Activated CD4-positive, alpha-beta T cell treated with anti-CD3 and anti-CD28 coated beads for 36 hours (primary cell): ENCODE data around the gene ADAMTS5. TPM values are rescaled to one million over a fixed set of nuclear protein-coding genes. Genes with fewer than 3 reads are reported as not detected.

ENCODE experiments used
- ATAC-seq: fragments of 200-7000 bp; cut with Tn5 transposase; one replicate; pipeline ENCODE4 v1.10.0; 2021; ENCODE audit warnings: mild to moderate bottlenecking, moderate library complexity
- CTCF ChIA-PET: fragments of 350-600 bp; sonication (Branson Sonifier 250); formaldehyde crosslinking; loops from one replicate; lab custom pipeline; 2021; ENCODE audit warnings: antibody characterized with exemption; lab: Charles Lee
- POLR2A ChIA-PET: fragments of 350-600 bp; sonication (Branson Sonifier 250); formaldehyde crosslinking; loops from one replicate; lab custom pipeline; 2021; ENCODE audit warnings: antibody characterized with exemption, inconsistent platforms; lab: Charles Lee
- DNase-seq: peaks from one replicate; pipeline ENCODE4 v3.0.0-alpha.2; 2020
- H3K27ac Mint-ChIP-seq: one replicate; pipeline ENCODE4 v1.8.0; 2021; ENCODE audit warnings: mixed read lengths
- H3K27me3 Mint-ChIP-seq: one replicate; pipeline ENCODE4 v1.8.0; 2021; ENCODE audit warnings: mixed read lengths
- H3K36me3 Mint-ChIP-seq: one replicate; pipeline ENCODE4 v1.8.0; 2021; ENCODE audit warnings: low read depth, mixed read lengths
- H3K4me1 Mint-ChIP-seq: one replicate; pipeline ENCODE4 v1.8.0; 2021; ENCODE audit warnings: mixed read lengths
- H3K4me3 Mint-ChIP-seq: one replicate; pipeline ENCODE4 v1.8.0; 2021; ENCODE audit warnings: mild to moderate bottlenecking, moderate library complexity, mixed read lengths
- H3K9me3 Mint-ChIP-seq: one replicate; pipeline ENCODE4 v1.8.0; 2021; ENCODE audit warnings: low read depth, mixed read lengths
- intact Hi-C, 2 experiments: fragments of 100-400 bp; cut with DNase I in 1 of 2; cut with micrococcal nuclease in 1 of 2; formaldehyde crosslinking; loops; one replicate each; pipeline versions ENCODE4 v1.14.2 to v1.15.1; 2022 to 2024; cut with DNase I, micrococcal nuclease
- total RNA-seq, 2 experiments: library from RNA; stranded (reverse); gene quantifications; one replicate each; pipeline ENCODE4 v1.2.3, GENCODE V29; 2021

ADAMTS5 gene
- not detected for total RNA-seq

DNA sequence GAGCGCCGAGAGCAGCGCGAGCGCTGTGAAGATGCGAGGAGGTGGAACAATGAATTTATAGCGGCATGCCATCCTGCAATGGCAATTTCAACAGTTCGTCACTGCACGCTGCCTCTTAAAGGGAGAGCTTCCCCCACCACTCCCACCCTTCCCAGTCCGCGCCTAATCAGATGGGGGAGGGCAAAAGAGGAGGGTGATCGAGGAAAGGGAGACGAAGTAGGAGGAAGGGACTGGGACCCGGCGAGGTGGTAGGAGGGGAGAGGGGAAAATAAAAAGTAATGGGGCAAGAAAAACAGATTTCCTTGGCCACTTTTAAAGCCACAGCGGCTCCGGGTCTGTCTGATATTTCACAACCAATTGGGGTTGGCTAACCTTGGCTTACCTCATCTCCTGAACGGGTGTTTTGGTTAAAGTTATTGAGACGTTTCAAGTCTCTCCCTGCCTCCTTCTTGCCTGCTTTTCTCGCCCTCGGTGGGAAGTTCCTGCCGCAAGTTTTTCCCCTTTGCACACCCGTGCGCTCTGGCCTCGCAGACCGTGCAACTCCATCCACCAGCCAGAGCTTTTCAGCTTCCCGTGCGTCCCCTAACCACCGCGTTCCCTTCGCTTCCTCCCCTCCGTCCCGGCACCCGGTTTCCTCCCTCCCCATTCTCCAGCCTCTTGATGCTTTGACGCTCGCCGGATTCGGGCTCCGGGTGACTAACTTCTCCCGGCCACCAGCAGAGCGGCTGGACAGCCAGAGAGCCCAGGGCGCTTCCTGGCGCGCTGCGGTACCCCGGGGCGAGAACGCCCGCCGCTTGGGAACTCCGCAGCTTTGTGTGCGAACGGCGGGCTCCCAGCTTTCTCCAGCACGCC, at the start of gene ADAMTS5:
ADAMTS5 (minus strand) TSS at position 27 of the 852 bp plus-strand sequence. CDS start 697 bp downstream, outside the sequence.
- ChIA-PET POLR2A (no interaction called here), CTCF (interaction anchor here (0.6 kb wide), 1 partner anchor 799 kb away, joined by 3 read pairs; no protein-coding TSS in a partner anchor)
- ATAC-seq (no peak), DNase-seq (peak; percentile 6)
- intact Hi-C loops, result loop anchor here in 1 of 2 experiments (5.0 kb wide), 1 partner anchor 120 kb away; the partner anchor contains the start of gene ADAMTS1
- Mint-ChIP-seq H3K27me3 (peaks cover 43% of the 10 kb centered on the region), H3K4me1 (peaks cover 3% of the 10 kb centered on the region), H3K4me3 (no peak within 1 kb of the TSS), H3K36me3 (no peaks in the 10 kb centered on the region), H3K27ac (no peak within 1 kb of the TSS), H3K9me3 (no peaks in the 10 kb centered on the region)

DNA sequence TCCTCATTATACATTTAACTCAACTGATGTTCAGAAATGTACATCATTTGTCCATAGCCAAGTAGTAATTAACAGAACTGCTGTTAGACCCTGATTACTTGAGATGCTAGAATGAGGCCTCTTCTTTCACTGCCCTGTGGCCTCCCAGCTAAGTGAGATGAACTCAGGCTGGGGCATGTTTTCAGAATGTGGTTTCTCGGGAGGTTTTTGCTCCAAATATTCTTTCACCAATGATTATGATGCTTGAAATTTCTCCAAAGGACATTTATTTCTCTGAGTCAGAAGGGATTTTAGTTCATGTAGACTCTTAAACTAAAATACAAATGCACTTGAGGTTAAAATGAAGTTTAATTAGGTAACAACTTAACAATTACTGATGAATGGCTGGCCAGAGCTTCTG, 34.6 kb upstream of the ADAMTS5 start:
- ATAC-seq (no peak), DNase-seq (no peak)
- Mint-ChIP-seq H3K4me3 (no peak overlapping the region), H3K36me3 (no peaks in the 10 kb centered on the region), H3K9me3 (no peaks in the 10 kb centered on the region), H3K4me1 (no peaks in the 10 kb centered on the region), H3K27me3 (no peaks in the 10 kb centered on the region), H3K27ac (no peak overlapping the region)
- CTCF ChIA-PET, result no interaction called here
- POLR2A ChIA-PET, result no interaction called here
- intact Hi-C loops, result no loop called here

DNA sequence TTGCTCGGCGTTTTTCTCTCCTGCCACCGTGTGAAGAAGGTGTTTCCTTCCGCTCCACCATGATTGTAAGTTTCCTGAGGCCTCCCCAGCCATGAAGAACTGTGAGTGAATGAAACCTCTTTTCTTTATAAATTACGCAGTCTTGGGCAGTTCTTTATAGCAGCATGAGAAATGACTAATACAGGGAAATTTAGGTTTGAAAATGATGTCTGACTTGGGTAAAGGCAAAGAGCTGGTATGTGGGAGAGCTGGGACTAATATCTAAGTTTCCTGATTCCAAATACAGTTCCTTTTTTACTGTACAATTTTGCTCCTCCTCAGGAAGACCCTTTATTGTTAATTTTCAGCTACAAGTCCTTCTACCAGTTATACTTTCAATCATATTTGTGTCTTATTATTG, 16.7 kb upstream of the ADAMTS5 start:
- H3K4me3 Mint-ChIP-seq, result no peak overlapping the region
- DNase-seq, result no peak
- H3K4me1 Mint-ChIP-seq, result no peaks in the 10 kb centered on the region
- H3K27me3 Mint-ChIP-seq, result no peaks in the 10 kb centered on the region
- CTCF ChIA-PET, result no interaction called here
- POLR2A ChIA-PET, result no interaction called here
- ATAC-seq, result no peak
- intact Hi-C loops, result no loop called here
- no peaks in the 10 kb centered on the region for H3K36me3 Mint-ChIP-seq
- peaks cover 4% of the 10 kb centered on the region for H3K9me3 Mint-ChIP-seq
- no peak overlapping the region for H3K27ac Mint-ChIP-seq

DNA sequence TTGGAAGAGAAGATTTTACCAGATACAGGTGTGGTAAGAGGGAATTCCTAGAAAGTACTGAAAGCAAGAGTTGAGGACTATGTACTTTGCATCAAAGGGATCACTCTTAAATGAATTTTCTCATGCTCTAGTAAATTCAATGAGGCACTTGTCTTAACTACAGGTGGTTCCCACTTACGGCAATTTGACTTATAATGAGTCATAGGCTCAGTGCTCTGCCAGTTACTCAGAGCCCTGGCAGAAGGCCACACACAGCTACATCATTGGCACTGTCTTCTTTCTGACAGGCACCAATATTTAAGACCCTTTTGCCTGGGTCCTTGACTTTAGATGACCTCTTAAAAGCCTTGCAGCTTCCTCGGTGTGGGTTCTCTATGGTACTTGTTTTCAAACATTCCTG, 15.9 kb upstream of the ADAMTS5 start:
- H3K27me3 Mint-ChIP-seq, result no peaks in the 10 kb centered on the region
- H3K27ac Mint-ChIP-seq, result no peak overlapping the region

DNA sequence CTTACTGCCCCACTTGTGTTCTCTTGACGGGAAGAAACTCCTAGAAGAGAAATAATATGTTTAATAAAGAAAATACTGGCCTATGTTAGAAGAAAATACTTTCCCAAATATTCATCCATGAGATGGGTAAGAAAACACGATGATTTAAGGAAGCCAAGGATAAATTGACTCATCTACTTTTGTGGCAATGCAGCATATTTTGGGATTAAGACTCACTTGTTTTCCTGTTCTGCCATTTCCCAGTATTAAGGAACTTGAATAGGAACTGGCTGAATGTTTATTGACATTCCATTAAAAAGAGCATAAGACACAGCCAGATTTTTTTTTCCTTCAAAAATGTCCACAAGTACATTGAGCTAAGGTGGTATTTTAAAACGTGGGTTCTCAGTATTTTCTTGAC, 10.9 kb upstream of the ADAMTS5 start:
- ChIA-PET POLR2A (no interaction called here), CTCF (no interaction called here)
- Mint-ChIP-seq H3K9me3 (peaks cover 4% of the 10 kb centered on the region), H3K4me1 (no peaks in the 10 kb centered on the region), H3K27me3 (peaks cover 5% of the 10 kb centered on the region), H3K27ac (no peak overlapping the region), H3K4me3 (no peak overlapping the region), H3K36me3 (no peaks in the 10 kb centered on the region)
- intact Hi-C loops, result no loop called here
- no peak for DNase-seq
- ATAC-seq, result no peak

More for the DNA sequence above, 15.9 kb upstream of the ADAMTS5 start:
- Mint-ChIP-seq H3K4me1 (no peaks in the 10 kb centered on the region), H3K36me3 (no peaks in the 10 kb centered on the region), H3K9me3 (peaks cover 4% of the 10 kb centered on the region), H3K4me3 (no peak overlapping the region)
- ChIA-PET POLR2A (no interaction called here), CTCF (no interaction called here)
- DNase-seq (no peak), ATAC-seq (no peak)
- intact Hi-C loops, result no loop called here

DNA sequence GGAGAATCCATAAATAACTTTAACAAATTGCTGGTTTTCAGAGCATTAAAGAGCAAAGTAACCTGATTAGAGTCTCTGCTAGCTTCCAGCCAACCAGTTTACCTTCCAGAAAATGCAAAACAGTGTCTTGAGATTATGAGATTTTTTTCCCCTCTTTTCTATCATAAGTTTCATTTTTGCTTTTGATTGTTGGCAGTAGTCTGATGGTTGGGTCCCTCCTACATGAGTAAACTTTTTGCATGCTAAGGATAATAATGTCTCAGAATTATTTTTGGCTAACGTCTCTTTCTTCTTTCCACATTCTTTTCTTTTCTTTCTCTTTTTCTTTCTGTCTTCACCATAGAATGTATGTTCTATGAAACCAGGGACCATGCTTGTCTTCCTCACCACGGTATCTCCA, 6.3 kb upstream of the ADAMTS5 start:
- ChIA-PET CTCF (no interaction called here), POLR2A (no interaction called here)
- H3K27me3 Mint-ChIP-seq, result peaks cover 14% of the 10 kb centered on the region
- no peak overlapping the region for H3K4me3 Mint-ChIP-seq
- H3K36me3 Mint-ChIP-seq, result no peaks in the 10 kb centered on the region
- intact Hi-C loops, result no loop called here
- no peak for ATAC-seq
- no peaks in the 10 kb centered on the region for H3K4me1 Mint-ChIP-seq
- H3K27ac Mint-ChIP-seq, result no peak overlapping the region
- no peaks in the 10 kb centered on the region for H3K9me3 Mint-ChIP-seq
- no peak for DNase-seq

DNA sequence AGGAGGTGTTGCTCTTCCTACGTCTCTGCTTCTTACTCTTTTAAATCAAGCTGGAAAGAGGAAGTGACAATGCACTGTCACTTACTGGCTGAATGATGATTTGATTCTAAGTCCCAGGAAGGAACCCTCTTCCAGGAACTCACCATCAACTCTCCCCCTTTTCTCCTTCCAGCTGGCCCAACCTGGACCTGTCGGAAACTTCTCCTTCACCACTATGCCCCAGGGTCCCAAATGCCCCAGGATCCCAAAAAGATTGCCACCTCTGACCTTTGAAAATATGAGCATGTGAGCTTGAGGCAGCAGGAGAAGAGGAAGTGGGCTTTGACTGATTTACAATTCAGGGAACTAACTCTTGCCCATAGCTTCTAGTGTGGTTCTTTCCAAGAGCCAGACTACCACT, 5.3 kb upstream of the ADAMTS5 start:
- Mint-ChIP-seq H3K36me3 (no peaks in the 10 kb centered on the region), H3K4me3 (no peak overlapping the region), H3K9me3 (no peaks in the 10 kb centered on the region), H3K27ac (no peak overlapping the region), H3K27me3 (peaks cover 24% of the 10 kb centered on the region), H3K4me1 (peaks cover 3% of the 10 kb centered on the region)
- no peak for ATAC-seq
- POLR2A ChIA-PET, result no interaction called here
- no peak for DNase-seq
- CTCF ChIA-PET, result no interaction called here
- intact Hi-C loops, result no loop called here

DNA sequence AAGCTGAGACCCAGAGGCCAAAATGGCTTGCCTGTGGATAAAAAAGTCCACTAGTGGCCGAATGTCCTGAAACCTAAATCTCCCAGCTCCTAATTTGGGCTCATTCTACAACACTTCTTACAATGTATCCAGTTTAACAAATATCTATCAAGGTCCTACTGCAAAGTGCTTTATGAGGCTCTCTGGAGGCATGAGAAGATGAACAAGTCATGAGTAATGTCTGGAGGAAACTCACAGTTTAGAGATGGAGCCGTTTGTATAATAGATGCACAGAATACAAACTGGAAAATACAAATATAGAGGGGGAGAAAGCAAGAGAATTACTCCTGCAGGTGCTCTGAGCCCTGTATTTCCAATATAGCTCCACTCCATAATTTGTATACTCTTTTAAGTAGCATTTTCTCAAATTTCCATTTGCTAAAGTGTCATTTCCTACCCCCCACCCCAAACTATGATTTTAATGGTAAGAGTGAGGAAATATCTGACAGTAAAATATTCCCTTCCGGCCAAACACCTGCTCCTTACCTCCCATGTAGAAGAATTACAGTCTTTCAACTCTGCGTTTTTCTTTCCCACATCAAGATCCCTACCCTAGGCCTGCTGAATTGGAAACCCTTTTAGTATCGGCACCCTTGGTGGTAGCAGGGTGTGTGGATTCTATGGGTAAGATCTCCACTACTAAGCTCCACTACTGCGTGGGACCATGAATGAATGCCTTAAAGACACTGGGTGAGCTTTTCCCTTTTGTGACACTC, 3.3 kb upstream of the ADAMTS5 start:
- H3K27ac Mint-ChIP-seq, result no peak overlapping the region
- CTCF ChIA-PET, result interaction anchor here (0.7 kb wide), 1 partner anchor 1533 kb away, joined by 3 read pairs; no protein-coding TSS in a partner anchor
- no peak for DNase-seq
- no peak overlapping the region for H3K4me3 Mint-ChIP-seq
- POLR2A ChIA-PET, result no interaction called here
- H3K36me3 Mint-ChIP-seq, result no peaks in the 10 kb centered on the region
- no peaks in the 10 kb centered on the region for H3K9me3 Mint-ChIP-seq
- intact Hi-C loops, result loop anchor here in 1 of 2 experiments (5.0 kb wide), 1 partner anchor 123 kb away; the partner anchor contains the start of gene ADAMTS1
- H3K27me3 Mint-ChIP-seq, result peaks cover 36% of the 10 kb centered on the region
- H3K4me1 Mint-ChIP-seq, result peaks cover 3% of the 10 kb centered on the region
- ATAC-seq, result no peak

DNA sequence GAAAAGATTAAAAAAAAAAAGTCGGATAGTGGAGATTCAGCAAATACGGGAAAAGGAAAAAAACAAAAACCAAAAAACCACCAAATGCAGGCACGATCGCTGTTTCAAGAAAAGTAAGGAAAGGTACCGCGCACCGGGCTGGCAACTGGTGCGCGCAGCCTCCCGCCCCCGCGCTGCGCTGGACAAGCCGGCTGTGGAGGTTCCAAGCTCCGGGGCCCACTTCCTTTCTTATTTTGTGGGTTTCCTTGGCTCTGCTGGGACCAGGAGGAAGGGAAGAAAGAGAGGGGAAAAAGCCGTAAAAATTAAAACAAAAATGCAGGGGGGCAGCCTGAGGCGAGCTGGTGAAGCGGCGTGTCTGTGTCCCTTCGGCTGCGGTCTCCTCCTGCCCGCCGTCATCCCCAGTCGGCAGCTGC, 233 bp downstream of the ADAMTS5 start:
- no peaks in the 10 kb centered on the region for H3K36me3 Mint-ChIP-seq
- ChIA-PET POLR2A (no interaction called here), CTCF (interaction anchor here (0.6 kb wide), 1 partner anchor 800 kb away, joined by 3 read pairs; no protein-coding TSS in a partner anchor)
- H3K27ac Mint-ChIP-seq, result no peak overlapping the region
- H3K4me1 Mint-ChIP-seq, result peaks cover 3% of the 10 kb centered on the region
- ATAC-seq (no peak), DNase-seq (no peak)
- peaks cover 42% of the 10 kb centered on the region for H3K27me3 Mint-ChIP-seq
- H3K9me3 Mint-ChIP-seq, result no peaks in the 10 kb centered on the region
- intact Hi-C loops, result loop anchor here in 1 of 2 experiments (5.0 kb wide), 1 partner anchor 119 kb away; the partner anchor contains the start of gene ADAMTS1
- no peak overlapping the region for H3K4me3 Mint-ChIP-seq

DNA sequence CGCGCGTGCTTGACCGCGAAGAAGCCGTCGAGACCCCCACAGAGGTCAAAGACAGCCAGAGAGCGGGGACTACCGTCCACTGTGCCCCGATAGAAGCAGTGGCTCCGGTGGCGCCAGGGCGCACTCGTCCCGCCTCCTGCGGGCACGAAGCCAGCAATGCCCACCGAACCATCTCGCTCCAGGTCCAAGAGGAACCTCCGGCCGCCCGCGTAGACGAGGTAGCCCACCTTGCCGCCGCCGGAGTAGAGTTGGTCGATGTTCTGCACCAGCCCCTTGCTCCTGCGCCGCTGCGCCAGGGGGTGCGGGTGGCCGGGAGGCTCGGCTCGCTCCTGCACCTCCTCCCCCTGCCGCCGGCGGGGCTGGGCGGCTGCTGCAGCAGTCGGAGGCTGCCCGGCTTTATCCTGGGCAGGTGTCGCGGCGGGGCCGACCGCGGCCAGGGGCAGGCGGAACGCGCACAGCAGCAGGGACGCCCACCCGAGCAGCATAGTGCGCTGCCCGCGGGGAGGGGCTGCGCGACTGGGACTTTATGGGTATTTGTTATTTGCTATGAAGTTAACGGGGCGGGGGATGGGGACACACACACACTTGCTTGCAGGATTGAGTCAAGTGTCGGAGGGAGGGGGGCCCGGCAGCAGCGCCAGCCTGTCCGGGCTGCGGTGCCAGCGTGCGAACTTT, 844 bp downstream of the ADAMTS5 start:
- no peaks in the 10 kb centered on the region for H3K9me3 Mint-ChIP-seq
- no peaks in the 10 kb centered on the region for H3K36me3 Mint-ChIP-seq
- no peak overlapping the region for H3K27ac Mint-ChIP-seq
- intact Hi-C loops, result loop anchor here in 1 of 2 experiments (5.0 kb wide), 1 partner anchor 119 kb away; the partner anchor contains the start of gene ADAMTS1
- ChIA-PET POLR2A (no interaction called here), CTCF (no interaction called here)
- DNase-seq (peak; percentile 4), ATAC-seq (no peak)
- no peak overlapping the region for H3K4me3 Mint-ChIP-seq
- peaks cover 3% of the 10 kb centered on the region for H3K4me1 Mint-ChIP-seq
- H3K27me3 Mint-ChIP-seq, result peaks cover 42% of the 10 kb centered on the region
